Gastrocnemius medialis (tissue), 4 donors: ENCODE measurements around the gene CFB.

Experiments used
- POLR2A ChIP-seq, 2 donors: fragments of 450-650 bp; IDR thresholded peaks; one replicate each; pipeline ENCODE4 v1.6.1; 2017; ENCODE audit warnings: antibody characterized with exemption in 2 of 2, mild to moderate bottlenecking in 2 of 2, moderate library complexity in 2 of 2
- TF ChIP-seq, protein P1 (sequence below), 5 experiments: fragments of 450-650 bp in 3 of 5; fragments of 200-600 bp in 2 of 5; sonication (generic) in 2 of 5; IDR thresholded peaks in 4 of 5; conservative IDR thresholded peaks in 1 of 5; 1 replicate in 4 of 5; 2 replicates in 1 of 5; pipeline ENCODE4 v1.5.1; 2016 to 2019; ENCODE audit warnings: antibody characterized with exemption in 5 of 5, mild to moderate bottlenecking in 3 of 5, moderate library complexity in 3 of 5

DNA sequence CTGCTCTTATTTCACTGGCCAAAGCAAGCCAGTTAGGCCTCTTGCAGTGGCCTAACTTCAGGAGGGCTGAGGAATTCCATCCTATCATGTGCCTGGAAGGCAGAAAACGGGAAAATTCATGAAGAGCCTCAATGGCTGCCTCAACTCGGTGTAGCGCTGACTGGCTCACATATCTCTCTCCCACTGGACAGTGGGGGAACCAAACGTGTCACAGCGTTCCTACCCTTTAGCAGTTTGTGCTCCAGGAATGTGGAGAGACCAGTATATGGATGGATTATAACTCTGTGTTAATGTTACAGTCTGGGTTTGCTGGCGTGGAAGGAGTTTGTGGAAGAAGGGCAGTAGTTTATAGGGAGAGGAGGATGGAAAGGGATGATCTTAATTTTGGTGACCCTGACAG lies 30.1 kb upstream of the CFB start:
- TF ChIP-seq, protein P1, sequence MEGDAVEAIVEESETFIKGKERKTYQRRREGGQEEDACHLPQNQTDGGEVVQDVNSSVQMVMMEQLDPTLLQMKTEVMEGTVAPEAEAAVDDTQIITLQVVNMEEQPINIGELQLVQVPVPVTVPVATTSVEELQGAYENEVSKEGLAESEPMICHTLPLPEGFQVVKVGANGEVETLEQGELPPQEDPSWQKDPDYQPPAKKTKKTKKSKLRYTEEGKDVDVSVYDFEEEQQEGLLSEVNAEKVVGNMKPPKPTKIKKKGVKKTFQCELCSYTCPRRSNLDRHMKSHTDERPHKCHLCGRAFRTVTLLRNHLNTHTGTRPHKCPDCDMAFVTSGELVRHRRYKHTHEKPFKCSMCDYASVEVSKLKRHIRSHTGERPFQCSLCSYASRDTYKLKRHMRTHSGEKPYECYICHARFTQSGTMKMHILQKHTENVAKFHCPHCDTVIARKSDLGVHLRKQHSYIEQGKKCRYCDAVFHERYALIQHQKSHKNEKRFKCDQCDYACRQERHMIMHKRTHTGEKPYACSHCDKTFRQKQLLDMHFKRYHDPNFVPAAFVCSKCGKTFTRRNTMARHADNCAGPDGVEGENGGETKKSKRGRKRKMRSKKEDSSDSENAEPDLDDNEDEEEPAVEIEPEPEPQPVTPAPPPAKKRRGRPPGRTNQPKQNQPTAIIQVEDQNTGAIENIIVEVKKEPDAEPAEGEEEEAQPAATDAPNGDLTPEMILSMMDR (IDR thresholded peaks at IDR 0.05 in 4 of 5, conservative IDR thresholded peaks at IDR 0.05 in 1 of 5) = no peak
- TF ChIP-seq POLR2A (IDR thresholded peaks at IDR 0.05) = no peak
